Epidermal melanocyte (primary cell): ENCODE results near the gene DET1.
A peak's percentile ranks its signal among the peaks of the same experiment; 100 is the strongest.
"Not testable (repeated sequence)": the region's sequence is repeated elsewhere in the genome, so short reads cannot be mapped to it uniquely, and the experiment has no call there.

Source experiments
- DNase-seq: peaks from one replicate; pipeline ENCODE4 v3.0.0; 2011; ENCODE audit warnings: low spot score; ENCODE audit not compliant: insufficient read length

Gene DET1

GRCh38 chr15:88546248-88547129, at the start of gene DET1:
DET1 (minus strand) TSS chr15:88546681; CDS start chr15:88531705, 14,976 bp downstream.
- peak; percentile 99 for DNase-seq

- no peak for DNase-seq
Observed at GRCh38 chr15:88591384-88591783, 44.9 kb upstream of the DET1 start.

- no peak for DNase-seq
Observed at GRCh38 chr15:88590759-88591158, 44.3 kb upstream of the DET1 start.

GRCh38 chr15:88586401-88587162, 40.1 kb upstream of the DET1 start:
- no peak for DNase-seq

GRCh38 chr15:88580532-88580931, 34.1 kb upstream of the DET1 start:
- DNase-seq = no peak

GRCh38 chr15:88579322-88579721, 32.8 kb upstream of the DET1 start:
- no peak for DNase-seq

- DNase-seq = no peak
Observed at GRCh38 chr15:88574655-88575054, 28.2 kb upstream of the DET1 start.

GRCh38 chr15:88574077-88574476, 27.6 kb upstream of the DET1 start:
- DNase-seq = no peak

GRCh38 chr15:88571852-88572259, 25.4 kb upstream of the DET1 start:
- DNase-seq = no peak

- no peak for DNase-seq
Observed at GRCh38 chr15:88571153-88571851, 24.8 kb upstream of the DET1 start.

- no peak for DNase-seq
Observed at GRCh38 chr15:88568589-88568988, 22.1 kb upstream of the DET1 start.

GRCh38 chr15:88564741-88565140, 18.3 kb upstream of the DET1 start:
- no peak for DNase-seq

- DNase-seq = no peak
Observed at GRCh38 chr15:88563638-88564037, 17.2 kb upstream of the DET1 start.

- not testable (repeated sequence) for DNase-seq
Observed at GRCh38 chr15:88559565-88559964, 13.1 kb upstream of the DET1 start.

GRCh38 chr15:88558026-88558425, 11.5 kb upstream of the DET1 start:
- DNase-seq = not testable (repeated sequence)

GRCh38 chr15:88548009-88548408, 1.5 kb upstream of the DET1 start:
- not testable (repeated sequence) for DNase-seq

- not testable (repeated sequence) for DNase-seq
Observed at GRCh38 chr15:88545578-88546247, 768 bp downstream of the DET1 start.

GRCh38 chr15:88543065-88543776, 3.3 kb downstream of the DET1 start:
- DNase-seq = no peak

- DNase-seq = no peak
Observed at GRCh38 chr15:88542342-88542733, 4.1 kb downstream of the DET1 start.

- no peak for DNase-seq
Observed at GRCh38 chr15:88541709-88542341, 4.7 kb downstream of the DET1 start.
